ENCODE measurements around the gene POLA1. TPM values are rescaled to one million over a fixed set of nuclear protein-coding genes. Genes with fewer than 3 reads are reported as not detected.

The POLA1 gene
- total RNA-seq, 1 donor from 2014 or later: 11.1 TPM

GRCh38 chrX:25001808-25002660 is 308.3 kb downstream of the POLA1 start:
- H3K4me3 ChIP-seq: no peak overlapping the region
- TF ChIP-seq CTCF (IDR thresholded peaks at IDR 0.05): no peak
- DNase-seq (no peak), ATAC-seq (no peak)
- H3K27ac ChIP-seq: no peak overlapping the region
- H3K36me3 ChIP-seq: no peaks in the 10 kb centered on the region
- no peaks in the 10 kb centered on the region for H3K9me3 ChIP-seq
- intact Hi-C loops (cut with DNase I): no loop called here
- H3K4me1 ChIP-seq: peaks cover 9% of the 10 kb centered on the region
- H3K27me3 ChIP-seq: peaks cover 23% of the 10 kb centered on the region

GRCh38 chrX:25002661-25003020 is 308.9 kb downstream of the POLA1 start:
- no peaks in the 10 kb centered on the region for H3K9me3 ChIP-seq
- TF ChIP-seq CTCF (IDR thresholded peaks at IDR 0.05): no peak
- DNase-seq: no peak
- H3K36me3 ChIP-seq: no peaks in the 10 kb centered on the region
- H3K27ac ChIP-seq: no peak overlapping the region
- peaks cover 29% of the 10 kb centered on the region for H3K27me3 ChIP-seq
- intact Hi-C loops (cut with DNase I): no loop called here
- no peak overlapping the region for H3K4me3 ChIP-seq
- H3K4me1 ChIP-seq: peaks cover 9% of the 10 kb centered on the region
- no peak for ATAC-seq

- TF ChIP-seq CTCF (IDR thresholded peaks at IDR 0.05): no peak
- no peaks in the 10 kb centered on the region for H3K9me3 ChIP-seq
- DNase-seq (no peak), ATAC-seq (no peak)
- H3K27me3 ChIP-seq: peaks cover 33% of the 10 kb centered on the region
- H3K4me3 ChIP-seq: no peak overlapping the region
- H3K4me1 ChIP-seq: peaks cover 9% of the 10 kb centered on the region
- intact Hi-C loops (cut with DNase I): no loop called here
- no peaks in the 10 kb centered on the region for H3K36me3 ChIP-seq
- H3K27ac ChIP-seq: no peak overlapping the region
Observed at GRCh38 chrX:25003066-25003849, 309.5 kb downstream of the POLA1 start.

- intact Hi-C loops (cut with DNase I): no loop called here
- Histone ChIP-seq H3K4me3 (no peak overlapping the region), H3K4me1 (peaks cover 9% of the 10 kb centered on the region), H3K36me3 (no peaks in the 10 kb centered on the region), H3K27ac (no peak overlapping the region), H3K9me3 (no peaks in the 10 kb centered on the region), H3K27me3 (peaks cover 39% of the 10 kb centered on the region)
- DNase-seq: no peak
- no peak for ATAC-seq
- no peak for TF ChIP-seq CTCF (IDR thresholded peaks at IDR 0.05)
Observed at GRCh38 chrX:25004040-25004439, 310.3 kb downstream of the POLA1 start.

- peaks cover 43% of the 10 kb centered on the region for H3K27me3 ChIP-seq
- no peak for DNase-seq
Observed at GRCh38 chrX:25004485-25005032, 310.8 kb downstream of the POLA1 start.

More at GRCh38 chrX:25004485-25005032, 310.8 kb downstream of the POLA1 start:
- no peak for TF ChIP-seq CTCF (IDR thresholded peaks at IDR 0.05)
- Histone ChIP-seq H3K27ac (no peak overlapping the region), H3K4me1 (peaks cover 9% of the 10 kb centered on the region), H3K36me3 (no peaks in the 10 kb centered on the region), H3K4me3 (no peak overlapping the region), H3K9me3 (no peaks in the 10 kb centered on the region)
- ATAC-seq: no peak
- intact Hi-C loops (cut with DNase I): no loop called here
